ENCODE measurements around the gene STAT5B.
"Not testable (repeated sequence)": the region's sequence is repeated elsewhere in the genome, so short reads cannot be mapped to it uniquely, and the experiment has no call there.

DNA sequence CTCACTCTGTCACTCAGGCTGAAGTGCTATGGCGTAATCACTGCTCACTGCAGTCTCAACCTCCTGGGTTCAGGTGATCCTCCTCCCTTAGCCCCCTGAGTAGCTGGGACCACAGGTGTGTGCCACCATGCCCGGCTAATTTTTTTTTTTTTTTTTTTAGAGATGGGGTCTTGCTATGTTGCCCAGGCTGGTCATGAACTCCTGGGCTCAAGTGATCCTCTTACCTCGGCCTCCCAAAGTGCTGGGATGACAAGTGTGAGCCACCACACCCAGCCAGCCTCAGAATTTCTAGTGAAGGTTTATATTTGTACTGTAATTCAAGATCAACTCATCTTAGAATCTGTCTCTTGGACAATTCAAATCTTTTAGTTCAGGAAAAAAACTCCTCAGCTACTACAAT lies 32.1 kb downstream of the STAT5B start:
- TF ChIP-seq, protein P1, sequence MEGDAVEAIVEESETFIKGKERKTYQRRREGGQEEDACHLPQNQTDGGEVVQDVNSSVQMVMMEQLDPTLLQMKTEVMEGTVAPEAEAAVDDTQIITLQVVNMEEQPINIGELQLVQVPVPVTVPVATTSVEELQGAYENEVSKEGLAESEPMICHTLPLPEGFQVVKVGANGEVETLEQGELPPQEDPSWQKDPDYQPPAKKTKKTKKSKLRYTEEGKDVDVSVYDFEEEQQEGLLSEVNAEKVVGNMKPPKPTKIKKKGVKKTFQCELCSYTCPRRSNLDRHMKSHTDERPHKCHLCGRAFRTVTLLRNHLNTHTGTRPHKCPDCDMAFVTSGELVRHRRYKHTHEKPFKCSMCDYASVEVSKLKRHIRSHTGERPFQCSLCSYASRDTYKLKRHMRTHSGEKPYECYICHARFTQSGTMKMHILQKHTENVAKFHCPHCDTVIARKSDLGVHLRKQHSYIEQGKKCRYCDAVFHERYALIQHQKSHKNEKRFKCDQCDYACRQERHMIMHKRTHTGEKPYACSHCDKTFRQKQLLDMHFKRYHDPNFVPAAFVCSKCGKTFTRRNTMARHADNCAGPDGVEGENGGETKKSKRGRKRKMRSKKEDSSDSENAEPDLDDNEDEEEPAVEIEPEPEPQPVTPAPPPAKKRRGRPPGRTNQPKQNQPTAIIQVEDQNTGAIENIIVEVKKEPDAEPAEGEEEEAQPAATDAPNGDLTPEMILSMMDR (IDR thresholded peaks at IDR 0.05; ENCODE audit: insufficient read depth, low read length, poor library complexity, severe bottlenecking) = not testable (repeated sequence)
- TF ChIP-seq EZH2phosphoT487 (conservative IDR thresholded peaks at IDR 0.05; ENCODE audit: low read length) = not testable (repeated sequence)
